H1 (cell line): ENCODE results near the gene ZDHHC22. TPM values are rescaled to one million over a fixed set of nuclear protein-coding genes. Genes with fewer than 3 reads are reported as not detected.
A peak's percentile ranks its signal among the peaks of the same experiment; 100 is the strongest.

Experiments
- CTCF ChIA-PET: fragments of 300-600 bp; sonication (Branson Sonifier 250); formaldehyde crosslinking; loops from one replicate; lab custom pipeline; 2021; ENCODE audit not compliant: partially characterized antibody; lab: Charles Lee
- POLR2A ChIA-PET: fragments of 300-600 bp; sonication (Branson Sonifier 250); formaldehyde crosslinking; loops from one replicate; lab custom pipeline; 2021; ENCODE audit warnings: inconsistent platforms; ENCODE audit not compliant: partially characterized antibody; lab: Charles Lee
- DNase-seq, 2 experiments: peaks; one replicate each; pipeline versions ENCODE4 v3.0.0 to v3.0.0-alpha.2; 2010 to 2022; ENCODE audit warnings: low spot score in 2 of 2, low read depth in 1 of 2, mixed read lengths in 1 of 2
- FAIRE-seq: peaks from 2 replicates; lab custom pipeline; 2011; peaks lifted over from hg19 to GRCh38; lab: Jason Lieb, UNC
- H2AFZ ChIP-seq: 2 replicates; pipeline ENCODE4 v1.8.1; 2012; ENCODE audit warnings: low read length, inconsistent platforms
- H2AK5ac ChIP-seq: 2 replicates; pipeline ENCODE4 v1.6.1; 2013; ENCODE audit warnings: low read depth, low read length
- H2BK120ac ChIP-seq: replicated peaks from 2 replicates; pipeline ENCODE3; 2013; ENCODE audit warnings: low read depth, low read length, inconsistent platforms
- H2BK12ac ChIP-seq: 2 replicates; pipeline ENCODE4 v1.6.1; 2013; ENCODE audit warnings: low read depth, low read length
- H2BK15ac ChIP-seq: 2 replicates; pipeline ENCODE4 v1.6.1; 2013; ENCODE audit warnings: low read length
- H2BK20ac ChIP-seq: 2 replicates; pipeline ENCODE4 v1.6.1; 2013; ENCODE audit warnings: low read length
- H2BK5ac ChIP-seq: 2 replicates; pipeline ENCODE4 v1.6.1; 2013; ENCODE audit warnings: low read depth, low read length
- H3K14ac ChIP-seq: 2 replicates; pipeline ENCODE4 v1.6.1; 2013; ENCODE audit warnings: inconsistent platforms; ENCODE audit not compliant: insufficient read length
- H3K18ac ChIP-seq: 2 replicates; pipeline ENCODE4 v1.6.1; 2013; ENCODE audit warnings: low read length; ENCODE audit errors: extremely low read depth
- H3K23ac ChIP-seq: 2 replicates; pipeline ENCODE4 v1.6.1; 2013; ENCODE audit warnings: inconsistent platforms; ENCODE audit not compliant: insufficient read length
- H3K23me2 ChIP-seq: 2 replicates; pipeline ENCODE4 v1.6.1; 2013; ENCODE audit warnings: low read depth, low read length
- H3K27ac ChIP-seq: 2 replicates; pipeline ENCODE4 v1.6.1; 2011; ENCODE audit warnings: low read depth, low read length, inconsistent platforms
- H3K27me3 ChIP-seq, 4 experiments: replicated peaks in 1 of 4; 1 replicate in 1 of 4; 2 replicates in 3 of 4; pipeline versions ENCODE4 v1.6.1 to v1.8.1; 2011 to 2013; ENCODE audit warnings: low read length in 3 of 4, mild to moderate bottlenecking in 3 of 4, inconsistent platforms in 2 of 4, mixed read lengths in 2 of 4, moderate library complexity in 1 of 4; ENCODE audit not compliant: control insufficient read depth in 3 of 4, insufficient read depth in 3 of 4; ENCODE audit errors: extremely low read depth in 1 of 4
- H3K36me3 ChIP-seq, 4 experiments: 2 replicates each; pipeline versions ENCODE4 v1.6.1 to v1.8.1; 2011 to 2013; ENCODE audit warnings: mild to moderate bottlenecking in 4 of 4, low read length in 3 of 4, moderate library complexity in 2 of 4, control low read depth in 1 of 4, inconsistent platforms in 1 of 4; ENCODE audit not compliant: insufficient read depth in 4 of 4, control insufficient read depth in 2 of 4
- H3K4ac ChIP-seq: replicated peaks from 2 replicates; pipeline ENCODE3; 2013; ENCODE audit warnings: low read length, low read depth, mixed read lengths, inconsistent platforms; ENCODE audit not compliant: insufficient read length
- H3K4me1 ChIP-seq, 4 experiments: replicated peaks in 1 of 4; 1 replicate in 1 of 4; 2 replicates in 3 of 4; pipeline versions ENCODE4 v1.6.1 to v1.8.1; 2011 to 2013; ENCODE audit warnings: low read length in 3 of 4, inconsistent platforms in 2 of 4, mixed read lengths in 1 of 4; ENCODE audit not compliant: insufficient read depth in 4 of 4, control insufficient read depth in 3 of 4
- H3K4me2 ChIP-seq, 2 experiments: 2 replicates each; pipeline versions ENCODE4 v1.6.1 to v1.8.1; 2011 to 2013; ENCODE audit warnings: low read depth in 2 of 2, low read length in 2 of 2, control low read depth in 1 of 2, inconsistent platforms in 1 of 2, mild to moderate bottlenecking in 1 of 2; ENCODE audit not compliant: insufficient read depth in 1 of 2
- H3K4me3 ChIP-seq, 4 experiments: fragments of 200-600, 300-600 bp in 1 of 4; sonication (generic), shearing (Covaris generic), sonication (Bioruptor Twin) in 1 of 4; 2 replicates each; pipeline versions ENCODE4 v1.5.1 to v1.8.1; 2011 to 2016; ENCODE audit warnings: low read length in 4 of 4, low read depth in 3 of 4, control low read depth in 2 of 4, inconsistent platforms in 2 of 4, mild to moderate bottlenecking in 2 of 4, mixed read lengths in 1 of 4, moderate library complexity in 1 of 4; ENCODE audit not compliant: insufficient read depth in 2 of 4; ENCODE audit errors: extremely low read depth in 1 of 4
- H3K56ac ChIP-seq: replicated peaks from 2 replicates; pipeline ENCODE3; 2013; ENCODE audit warnings: low read depth, mild to moderate bottlenecking, mixed read lengths, low read length, inconsistent platforms; ENCODE audit not compliant: insufficient read length
- H3K79me1 ChIP-seq: 2 replicates; pipeline ENCODE4 v1.6.1; 2013; ENCODE audit warnings: low read depth, low read length, control low read depth
- H3K79me2 ChIP-seq, 2 experiments: 2 replicates each; pipeline versions ENCODE4 v1.6.1 to v1.8.1; 2012 to 2013; ENCODE audit warnings: low read length in 2 of 2, mild to moderate bottlenecking in 2 of 2, inconsistent platforms in 1 of 2; ENCODE audit not compliant: insufficient read depth in 2 of 2, control insufficient read depth in 1 of 2
- H3K9ac ChIP-seq, 4 experiments: replicated peaks in 1 of 4; 1 replicate in 1 of 4; 2 replicates in 3 of 4; pipeline versions ENCODE4 v1.6.1 to v1.8.1; 2011 to 2013; ENCODE audit warnings: low read depth in 3 of 4, low read length in 3 of 4, control low read depth in 2 of 4, mild to moderate bottlenecking in 2 of 4, moderate library complexity in 2 of 4, inconsistent platforms in 1 of 4; ENCODE audit errors: extremely low read depth in 1 of 4
- H3K9me3 ChIP-seq, 2 experiments: 2 replicates each; pipeline versions ENCODE4 v1.6.1 to v1.8.1; 2012 to 2013; ENCODE audit warnings: mild to moderate bottlenecking in 2 of 2, moderate library complexity in 2 of 2, control low read depth in 1 of 2, inconsistent platforms in 1 of 2, low read depth in 1 of 2, low read length in 1 of 2, mixed read lengths in 1 of 2; ENCODE audit not compliant: insufficient read depth in 2 of 2
- H4K20me1 ChIP-seq, 2 experiments: replicated peaks in 1 of 2; 2 replicates each; pipeline versions ENCODE3 to v1.8.1; 2011 to 2013; ENCODE audit warnings: inconsistent platforms in 2 of 2, low read length in 2 of 2, mild to moderate bottlenecking in 1 of 2; ENCODE audit not compliant: insufficient read depth in 2 of 2, control insufficient read depth in 1 of 2
- H4K5ac ChIP-seq: 2 replicates; pipeline ENCODE4 v1.6.1; 2013; ENCODE audit warnings: low read length, low read depth, mixed read lengths, inconsistent platforms; ENCODE audit not compliant: insufficient read length
- H4K8ac ChIP-seq: 2 replicates; pipeline ENCODE4 v1.8.0; 2013; ENCODE audit warnings: mild to moderate bottlenecking, moderate library complexity, low read length, inconsistent platforms; ENCODE audit not compliant: insufficient read depth; ENCODE audit errors: extremely low read depth
- H4K91ac ChIP-seq: replicated peaks from 2 replicates; pipeline ENCODE3; 2013; ENCODE audit warnings: low read length, mixed read lengths, inconsistent platforms; ENCODE audit not compliant: insufficient read length
- BCL11A ChIP-seq, 2 experiments: IDR thresholded peaks; one replicate each; pipeline ENCODE4 v1.6.1; 2011; ENCODE audit warnings: low read depth in 2 of 2, low read length in 2 of 2, mild to moderate bottlenecking in 2 of 2
- CBX5 ChIP-seq: fragments of 300-800, 300-1000 bp; sonication (generic); IDR thresholded peaks from 2 replicates; pipeline ENCODE4 v1.7.1; 2016; ENCODE audit warnings: antibody characterized with exemption, low read length, low read depth
- MAX ChIP-seq: IDR thresholded peaks from 2 replicates; pipeline ENCODE4 v1.6.1; 2012; ENCODE audit warnings: inconsistent platforms
- POU5F1 ChIP-seq: IDR thresholded peaks from 2 replicates; pipeline ENCODE4 v1.6.1; 2011; ENCODE audit warnings: low read depth, mild to moderate bottlenecking, low read length, moderate library complexity
- SAP30 ChIP-seq: fragments of 300-600 bp; sonication (generic); IDR thresholded peaks from 2 replicates; pipeline ENCODE4 v1.7.1; 2012; ENCODE audit warnings: low read length, moderate library complexity, mild to moderate bottlenecking, inconsistent platforms; ENCODE audit not compliant: insufficient read depth, insufficient replicate concordance
- USF2 ChIP-seq: IDR thresholded peaks from 2 replicates; pipeline ENCODE4 v1.6.1; 2011; ENCODE audit warnings: low read length, improper control_type of control experiment
- WGBS, 2 experiments: shearing (Covaris generic) in 1 of 2; methylation state at CpG; one replicate each; pipeline versions ENCODE4 v1.1.6 to v1.1.7; 2013 to 2015; ENCODE audit warnings: low lambda C conversion rate in 2 of 2, mixed read lengths in 2 of 2, inconsistent platforms in 1 of 2, low coverage in 1 of 2, missing lambda C conversion rate in 1 of 2; ENCODE audit not compliant: insufficient replicate concordance in 2 of 2, insufficient coverage in 1 of 2, insufficient read length in 1 of 2; ENCODE audit errors: extremely low coverage in 1 of 2, missing lambda C conversion rate in 1 of 2; 5-methylcytosine and 5-hydroxymethylcytosine counted together
- polyA plus RNA-seq, 7 experiments: library from polyadenylated mRNA; depleted of rRNA in 3 of 7; stranded (reverse) in 5 of 7; unstranded in 2 of 7; fragments of >200 nt in 5 of 7; fragments of 200-250 nt in 2 of 7; gene quantifications; 1 replicate in 5 of 7; 2 replicates in 1 of 7; 4 replicates in 1 of 7; pipeline versions ENCODE4 v1.2.1 to v1.2.3, GENCODE V29; 2011 to 2013; ENCODE audit warnings: missing spikeins in 2 of 7, mixed read lengths in 2 of 7
- total RNA-seq: library from RNA; stranded (reverse); fragmentation: NEBNext Ultra II Directional; extraction: Animal tissue kit (Norgen Biotek cat#: 25700); gene quantifications from 2 replicates; pipeline ENCODE4 v1.2.1, GENCODE V29; 2021

The ZDHHC22 gene
- total and polyA plus RNA-seq, 2 of the 8 experiments (the other 6 are each of a cell fraction or from before 2014, with no cell fraction given) = 23.8 to 55.2 TPM

GRCh38 chr14:77097006-77097699 lies 44.4 kb downstream of the ZDHHC22 start:
- Histone ChIP-seq H2BK12ac (no peak overlapping the region), H3K18ac (peak overlapping the region; percentile 2; the same call in 1 of the 2 replicates), H3K9me3 (0 out of 4 replicates have a peak, but pooled peaks cover under 1 to 2% of the 10 kb centered on the region in 2 experiments), H3K27me3 (no peaks in the 10 kb centered on the region), H3K79me1 (no peaks in the 10 kb centered on the region), H3K79me2 (peaks cover 4 to 47% of the 10 kb centered on the region in 2 experiments; a peak in 3 of 4 replicates), H3K14ac (no peak overlapping the region), H3K9ac (peak overlapping the region; percentile 73 to 89 (median 82)), H3K4ac (peak overlapping the region; percentile 16), H3K4me2 (peak overlapping the region; percentile 81 to 82), H3K27ac (peak overlapping the region; percentile 49; the same call in 1 of the 2 replicates), H2BK120ac (no peak overlapping the region), H3K23ac (no peak overlapping the region), H4K20me1 (no peaks in the 10 kb centered on the region), H2BK20ac (no peak overlapping the region), H2AK5ac (no peak overlapping the region), H3K56ac (no peak overlapping the region), H2BK15ac (no peak overlapping the region), H4K91ac (peak overlapping the region; percentile 13), H3K4me3 (peak overlapping the region; percentile 87 to 96 (median 88)), H3K4me1 (peaks cover 0 to 8% (median 4%) of the 10 kb centered on the region in 4 experiments; a peak in 4 of 7 replicates), H3K36me3 (no peaks in the 10 kb centered on the region), H2BK5ac (peak overlapping the region; percentile 86), H2AFZ (no peak overlapping the region), H4K8ac (peak overlapping the region; percentile 63; the same call in 1 of the 2 replicates), H4K5ac (peak overlapping the region; percentile 18), H3K23me2 (peaks cover 14% of the 10 kb centered on the region; the same call in 1 of the 2 replicates)
- no peak for DNase-seq
- no peak for FAIRE-seq
- CTCF ChIA-PET = interaction anchor here (1.5 to 56.8 kb wide), 11 partner anchors 12 to 225 kb away, joined by 4 to 1490 read pairs (median 17); partner anchors contain the start of gene ZDHHC22
- WGBS, 2 experiments = 15% methylated on average over 20 of the region's 20 CpGs; no CpG with 5 or more reads in 1 of the 2 experiments
- POLR2A ChIA-PET = interaction anchor here (0.8 to 1.7 kb wide), 3 partner anchors 10 to 27 kb away, joined by 3 to 5 read pairs (median 4); no protein-coding TSS in a partner anchor
- TF ChIP-seq BCL11A (IDR thresholded peaks at IDR 0.05; ENCODE audit: low read depth in 2 of 2, low read length in 2 of 2) (no peak), USF2 (no peak), CBX5 (no peak), SAP30 (no peak), POU5F1 (no peak), MAX (peak; percentile 23; the same call in 1 of the 2 replicates)
